Stimulated activated naive CD8-positive, alpha-beta T cell treated with anti-CD3 and anti-CD28 coated beads, Interleukin-15, Interleukin-2, amounts not matched to agents 100 ng/mL and 50 ng/mL, for 24 hours (primary cell): ENCODE measurements around the gene RHBG.

Experiments
- H3K27ac Mint-ChIP-seq: one replicate; pipeline ENCODE4 v1.8.0; 2021; ENCODE audit warnings: mild to moderate bottlenecking, mixed read lengths
- H3K27me3 Mint-ChIP-seq: one replicate; pipeline ENCODE4 v1.8.0; 2021; ENCODE audit warnings: mixed read lengths
- H3K36me3 Mint-ChIP-seq: one replicate; pipeline ENCODE4 v1.8.0; 2021; ENCODE audit warnings: low read depth, mixed read lengths
- H3K4me1 Mint-ChIP-seq: one replicate; pipeline ENCODE4 v1.8.0; 2021; ENCODE audit warnings: low read depth, mixed read lengths
- H3K4me3 Mint-ChIP-seq: one replicate; pipeline ENCODE4 v1.8.0; 2021; ENCODE audit warnings: mild to moderate bottlenecking, mixed read lengths
- H3K9me3 Mint-ChIP-seq: one replicate; pipeline ENCODE4 v1.8.0; 2021; ENCODE audit warnings: mixed read lengths

The RHBG gene

GRCh38 chr1:156419854-156420204 is 50.8 kb downstream of the RHBG start:
- H3K27ac Mint-ChIP-seq: peak overlapping the region; percentile 69
- peaks cover 88% of the 10 kb centered on the region for H3K27me3 Mint-ChIP-seq
- no peaks in the 10 kb centered on the region for H3K9me3 Mint-ChIP-seq
- no peaks in the 10 kb centered on the region for H3K36me3 Mint-ChIP-seq
- H3K4me1 Mint-ChIP-seq: peaks cover 32% of the 10 kb centered on the region
- peak overlapping the region; percentile 85 for H3K4me3 Mint-ChIP-seq

GRCh38 chr1:156420205-156421061 is 51.4 kb downstream of the RHBG start:
- H3K36me3 Mint-ChIP-seq: no peaks in the 10 kb centered on the region
- no peaks in the 10 kb centered on the region for H3K9me3 Mint-ChIP-seq
- H3K4me1 Mint-ChIP-seq: peaks cover 32% of the 10 kb centered on the region
- peak overlapping the region; percentile 69 for H3K27ac Mint-ChIP-seq
- peaks cover 86% of the 10 kb centered on the region for H3K27me3 Mint-ChIP-seq
- H3K4me3 Mint-ChIP-seq: peak overlapping the region; percentile 85

- Mint-ChIP-seq H3K9me3 (no peaks in the 10 kb centered on the region), H3K27me3 (peaks cover 92% of the 10 kb centered on the region), H3K4me1 (peaks cover 32% of the 10 kb centered on the region), H3K36me3 (no peaks in the 10 kb centered on the region), H3K27ac (peak overlapping the region; percentile 31), H3K4me3 (peak overlapping the region; percentile 85)
These were observed 52.3 kb downstream of the RHBG start for GRCh38 chr1:156421062-156421938.

GRCh38 chr1:156421939-156422601 is 53.1 kb downstream of the RHBG start:
- Mint-ChIP-seq H3K9me3 (no peaks in the 10 kb centered on the region), H3K4me3 (peak overlapping the region; percentile 59), H3K36me3 (no peaks in the 10 kb centered on the region), H3K27ac (peak overlapping the region; percentile 5), H3K27me3 (peaks cover 94% of the 10 kb centered on the region), H3K4me1 (peaks cover 32% of the 10 kb centered on the region)

GRCh38 chr1:156422602-156423091 is 53.6 kb downstream of the RHBG start:
- no peaks in the 10 kb centered on the region for H3K36me3 Mint-ChIP-seq
- H3K27ac Mint-ChIP-seq: no peak overlapping the region
- peaks cover 94% of the 10 kb centered on the region for H3K27me3 Mint-ChIP-seq
- peaks cover 32% of the 10 kb centered on the region for H3K4me1 Mint-ChIP-seq
- H3K9me3 Mint-ChIP-seq: no peaks in the 10 kb centered on the region
- H3K4me3 Mint-ChIP-seq: no peak overlapping the region

- H3K9me3 Mint-ChIP-seq: no peaks in the 10 kb centered on the region
- H3K4me3 Mint-ChIP-seq: no peak overlapping the region
- H3K27ac Mint-ChIP-seq: no peak overlapping the region
- no peaks in the 10 kb centered on the region for H3K36me3 Mint-ChIP-seq
- peaks cover 94% of the 10 kb centered on the region for H3K27me3 Mint-ChIP-seq
- H3K4me1 Mint-ChIP-seq: peaks cover 32% of the 10 kb centered on the region
These were observed 54.7 kb downstream of the RHBG start for GRCh38 chr1:156423422-156424352.

GRCh38 chr1:156424806-156425432 is 55.9 kb downstream of the RHBG start:
- Mint-ChIP-seq H3K36me3 (no peaks in the 10 kb centered on the region), H3K27me3 (peaks cover 94% of the 10 kb centered on the region), H3K27ac (no peak overlapping the region), H3K9me3 (no peaks in the 10 kb centered on the region), H3K4me3 (no peak overlapping the region), H3K4me1 (peaks cover 33% of the 10 kb centered on the region)

GRCh38 chr1:156425943-156426342 is 56.9 kb downstream of the RHBG start:
- Mint-ChIP-seq H3K4me3 (no peak overlapping the region), H3K27ac (no peak overlapping the region), H3K4me1 (peaks cover 25% of the 10 kb centered on the region), H3K9me3 (no peaks in the 10 kb centered on the region), H3K36me3 (no peaks in the 10 kb centered on the region), H3K27me3 (peaks cover 92% of the 10 kb centered on the region)

GRCh38 chr1:156427957-156428356 is 58.9 kb downstream of the RHBG start:
- H3K27me3 Mint-ChIP-seq: peaks cover 96% of the 10 kb centered on the region
- peaks cover 8% of the 10 kb centered on the region for H3K4me1 Mint-ChIP-seq
- H3K4me3 Mint-ChIP-seq: no peak overlapping the region
- no peak overlapping the region for H3K27ac Mint-ChIP-seq
- no peaks in the 10 kb centered on the region for H3K9me3 Mint-ChIP-seq
- no peaks in the 10 kb centered on the region for H3K36me3 Mint-ChIP-seq

GRCh38 chr1:156428746-156429288 is 59.8 kb downstream of the RHBG start:
- H3K4me3 Mint-ChIP-seq: no peak overlapping the region
- peaks cover 96% of the 10 kb centered on the region for H3K27me3 Mint-ChIP-seq
- no peaks in the 10 kb centered on the region for H3K9me3 Mint-ChIP-seq
- peaks cover 16% of the 10 kb centered on the region for H3K4me1 Mint-ChIP-seq
- H3K36me3 Mint-ChIP-seq: no peaks in the 10 kb centered on the region
- H3K27ac Mint-ChIP-seq: no peak overlapping the region

GRCh38 chr1:156429313-156430060 is 60.5 kb downstream of the RHBG start:
- Mint-ChIP-seq H3K4me1 (peaks cover 18% of the 10 kb centered on the region), H3K4me3 (no peak overlapping the region), H3K9me3 (no peaks in the 10 kb centered on the region), H3K27ac (no peak overlapping the region), H3K36me3 (no peaks in the 10 kb centered on the region), H3K27me3 (peaks cover 96% of the 10 kb centered on the region)

GRCh38 chr1:156430303-156430702 is 61.3 kb downstream of the RHBG start:
- Mint-ChIP-seq H3K27ac (no peak overlapping the region), H3K27me3 (peaks cover 97% of the 10 kb centered on the region), H3K36me3 (no peaks in the 10 kb centered on the region), H3K9me3 (no peaks in the 10 kb centered on the region), H3K4me1 (peaks cover 22% of the 10 kb centered on the region), H3K4me3 (no peak overlapping the region)

- H3K9me3 Mint-ChIP-seq: no peaks in the 10 kb centered on the region
- H3K4me3 Mint-ChIP-seq: no peak overlapping the region
- H3K4me1 Mint-ChIP-seq: peaks cover 25% of the 10 kb centered on the region
- H3K27ac Mint-ChIP-seq: no peak overlapping the region
- H3K36me3 Mint-ChIP-seq: no peaks in the 10 kb centered on the region
- H3K27me3 Mint-ChIP-seq: peaks cover 95% of the 10 kb centered on the region
These were observed 61.9 kb downstream of the RHBG start for GRCh38 chr1:156430866-156431265.
